DMS153 treated with DMSO at 0.1 percent for 48 hours (cell line): Measurements from ENCODE around the gene SLC13A3.

Experiments used
- DNase-seq: peaks from one replicate; lab custom pipeline; 2025; ENCODE audit not compliant: unreplicated experiment; lab: John Stamatoyannopoulos, UW

Gene SLC13A3

DNA sequence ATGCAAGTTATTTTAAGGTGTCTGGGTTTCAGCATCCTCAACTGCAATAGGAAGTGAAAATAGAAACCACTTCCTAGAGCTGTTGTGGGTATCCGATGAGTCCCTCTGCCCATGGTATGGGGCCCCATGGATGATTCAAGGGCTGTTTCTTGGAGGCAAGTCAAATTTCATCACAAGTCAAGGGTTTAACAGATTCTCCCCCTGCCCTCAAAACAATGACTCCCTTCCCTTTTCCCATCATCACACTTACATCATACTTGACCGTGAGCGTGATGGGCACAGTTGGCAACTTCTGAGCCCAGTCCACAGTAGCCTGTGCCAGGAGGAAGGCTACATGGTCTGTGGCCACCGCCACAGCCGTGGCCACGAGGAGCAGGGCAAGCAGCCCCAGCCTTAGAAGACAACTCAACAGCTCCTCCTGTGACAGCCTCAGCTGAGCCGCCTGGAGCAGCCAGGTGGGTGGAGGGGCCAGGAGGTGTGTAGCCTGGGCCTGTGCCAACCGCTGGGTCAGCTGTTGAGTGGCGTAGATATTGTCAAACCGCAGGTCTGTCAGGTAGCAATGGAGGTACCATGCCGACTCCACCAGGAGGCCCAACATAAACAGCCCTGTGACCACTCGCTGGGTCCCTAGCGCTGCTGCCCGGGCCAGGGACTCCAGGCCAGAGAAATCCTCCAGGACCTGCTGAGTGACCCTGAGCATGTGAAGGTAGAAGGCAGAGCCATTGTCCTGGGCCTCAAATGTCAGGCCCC, 106.0 kb downstream of the SLC13A3 start:
- DNase-seq, result no peak

DNA sequence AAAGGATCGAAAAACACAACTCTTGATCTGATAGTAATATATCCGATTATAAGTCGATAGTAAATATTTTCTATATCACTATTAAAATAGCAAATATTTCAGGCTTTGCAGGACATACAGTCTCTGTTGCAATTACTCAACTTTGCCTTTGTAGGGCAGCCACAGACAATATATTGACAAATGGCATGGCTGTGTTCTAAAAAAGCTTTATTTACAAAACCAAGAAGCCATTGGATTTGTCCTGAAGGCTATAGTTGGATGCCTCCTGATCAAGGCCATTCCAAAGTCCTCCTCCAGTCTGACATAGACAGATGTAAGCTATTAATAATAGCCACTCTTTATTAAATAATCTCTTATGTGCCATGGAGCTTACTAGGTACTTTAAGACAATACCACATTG, 106.7 kb downstream of the SLC13A3 start:
- no peak for DNase-seq

DNA sequence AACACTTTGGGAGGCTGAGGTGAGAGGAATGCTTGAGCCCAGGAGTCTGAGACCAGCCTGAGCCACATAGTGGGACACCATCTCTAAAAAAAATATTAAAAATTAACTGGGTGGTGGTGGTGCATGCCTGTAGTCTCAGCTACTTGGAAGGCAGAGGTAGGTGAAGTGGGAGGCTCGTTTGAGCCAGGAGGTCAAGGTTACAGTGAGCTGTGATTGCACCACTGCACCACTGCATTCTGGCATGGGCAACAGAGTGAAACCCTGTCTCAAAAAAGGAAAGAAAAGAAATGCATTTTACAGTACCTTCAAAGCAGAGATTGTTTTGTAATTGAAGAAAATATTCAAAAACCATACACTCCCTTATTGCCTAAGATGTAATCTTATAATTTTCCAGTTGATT, 107.3 kb downstream of the SLC13A3 start:
- DNase-seq, result no peak

DNA sequence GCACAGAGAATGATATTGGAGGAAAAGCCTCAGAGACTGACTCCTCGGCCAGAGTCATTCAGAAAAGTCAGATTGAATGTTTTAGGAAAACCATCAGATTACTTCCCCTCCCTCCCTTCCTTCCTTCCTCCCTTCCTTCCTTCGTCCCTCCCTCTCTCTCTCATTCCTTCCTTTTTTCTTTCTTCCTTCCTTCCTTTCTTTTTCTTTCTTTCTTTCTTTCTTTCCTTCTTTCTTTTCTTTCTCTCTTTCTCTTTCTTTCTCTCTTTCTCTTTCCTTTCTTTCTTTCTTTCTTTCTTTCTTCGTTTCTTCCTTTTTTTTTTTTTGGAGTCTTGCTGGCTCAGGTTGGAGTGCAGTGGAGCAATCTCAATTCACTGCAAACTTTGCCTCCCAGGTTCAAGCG, 108.2 kb downstream of the SLC13A3 start:
- no peak for DNase-seq

DNA sequence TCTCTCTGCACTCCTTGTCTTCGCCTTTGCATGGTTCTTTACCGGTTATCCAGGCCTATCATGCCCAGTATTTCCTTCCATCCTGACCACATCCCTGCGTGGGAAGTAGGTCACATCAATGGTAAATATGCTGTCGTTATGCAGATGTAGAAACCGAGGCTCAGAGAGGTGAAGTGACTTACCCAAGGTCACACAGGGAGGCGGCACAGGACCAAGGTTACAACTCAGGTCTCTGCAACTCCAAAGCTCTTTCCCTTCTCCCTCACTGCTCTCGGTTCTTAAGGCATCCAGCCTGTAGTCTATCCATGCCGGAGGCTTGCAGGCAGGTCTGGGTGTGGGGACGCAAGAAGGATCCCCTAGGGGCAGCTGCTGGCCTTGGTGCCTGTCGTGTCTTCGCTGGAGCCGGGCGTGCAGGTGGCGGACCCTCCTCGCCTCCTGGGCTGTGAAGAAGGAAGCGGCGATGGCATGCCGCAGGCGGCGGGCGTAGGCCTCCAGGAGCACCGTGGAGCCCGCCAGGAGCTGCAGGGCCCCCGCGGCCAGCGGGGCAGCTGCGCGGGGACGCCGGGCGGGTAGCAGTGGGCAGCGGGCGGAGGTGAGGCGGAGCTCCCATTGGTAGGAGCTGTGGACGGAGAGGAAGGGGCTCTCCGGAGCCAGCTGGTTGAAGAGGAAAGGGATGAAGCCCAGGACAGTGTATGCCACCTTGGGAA, 109.9 kb downstream of the SLC13A3 start:
- DNase-seq, result no peak

DNA sequence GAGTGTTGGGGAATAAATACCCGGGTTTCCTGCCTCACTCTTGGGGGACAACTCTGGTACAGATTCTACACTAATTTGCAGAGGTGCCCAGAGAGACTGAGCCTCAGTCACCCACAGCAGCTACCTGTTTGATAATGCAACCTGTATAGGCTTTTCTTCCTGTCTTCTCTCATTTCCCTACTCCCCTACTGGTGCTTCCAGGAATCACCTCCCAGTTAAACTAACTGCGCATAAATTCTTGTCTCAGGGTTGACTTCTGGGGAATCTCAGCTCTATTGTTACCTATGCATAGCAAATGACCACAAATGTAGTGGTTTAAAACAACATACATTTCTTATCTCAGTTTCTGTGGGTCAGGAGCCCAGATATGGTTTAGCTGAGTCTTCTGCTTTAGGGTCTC, 112.1 kb downstream of the SLC13A3 start:
- DNase-seq, result no peak

DNA sequence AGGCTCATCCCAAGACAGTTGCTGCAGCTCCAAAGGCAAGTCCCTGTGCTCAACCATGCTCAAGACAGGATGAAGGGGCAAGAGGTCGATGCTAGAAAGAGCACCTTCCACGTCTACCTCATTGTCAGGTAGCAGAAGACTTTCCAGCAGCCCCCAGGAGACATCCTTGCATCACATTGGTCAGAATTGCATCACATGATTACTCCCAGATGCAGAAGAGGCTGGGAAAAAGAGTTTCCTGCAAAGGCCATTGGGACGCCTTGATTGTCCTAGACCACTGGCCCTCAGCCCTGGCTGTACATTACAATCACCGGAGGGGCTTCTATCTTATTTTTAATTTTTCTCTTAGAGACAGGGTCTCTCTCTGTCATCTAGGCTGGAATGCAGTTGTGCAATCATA, 120.6 kb downstream of the SLC13A3 start:
- no peak for DNase-seq

DNA sequence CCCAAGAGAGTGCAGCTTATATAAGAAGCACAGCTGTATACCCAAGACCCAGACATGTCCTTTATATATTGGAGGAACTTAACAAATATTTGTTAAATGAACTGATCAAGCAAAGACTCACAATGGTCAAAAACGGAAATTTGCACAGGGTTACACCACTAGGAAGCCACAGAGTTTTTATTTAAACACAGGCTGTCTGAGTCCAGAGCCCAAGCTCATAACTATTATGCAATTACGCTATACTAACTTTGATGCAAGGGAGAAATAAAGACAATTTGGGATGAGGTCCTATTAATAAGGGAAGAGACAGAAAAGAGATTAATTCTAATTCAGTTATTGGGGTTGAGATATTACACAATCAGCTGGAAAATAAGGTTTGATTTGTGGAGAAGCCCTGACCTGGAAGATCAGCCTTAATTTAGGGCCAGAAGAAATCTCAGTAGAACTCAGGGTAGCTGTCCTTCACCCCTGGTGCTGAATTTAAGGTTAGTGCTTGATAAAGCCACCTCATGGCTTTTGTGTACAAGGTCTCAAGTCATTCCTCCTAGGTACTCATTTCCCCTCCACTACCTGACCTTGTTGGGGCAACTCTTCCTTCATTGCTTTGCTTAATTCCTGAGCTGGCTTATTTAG, 127.4 kb downstream of the SLC13A3 start:
- DNase-seq, result no peak

GRCh38 chr20:46523108-46523507, 128.2 kb downstream of the SLC13A3 start:
- DNase-seq, result no peak

GRCh38 chr20:46520976-46521579, 130.2 kb downstream of the SLC13A3 start:
- no peak for DNase-seq

DNA sequence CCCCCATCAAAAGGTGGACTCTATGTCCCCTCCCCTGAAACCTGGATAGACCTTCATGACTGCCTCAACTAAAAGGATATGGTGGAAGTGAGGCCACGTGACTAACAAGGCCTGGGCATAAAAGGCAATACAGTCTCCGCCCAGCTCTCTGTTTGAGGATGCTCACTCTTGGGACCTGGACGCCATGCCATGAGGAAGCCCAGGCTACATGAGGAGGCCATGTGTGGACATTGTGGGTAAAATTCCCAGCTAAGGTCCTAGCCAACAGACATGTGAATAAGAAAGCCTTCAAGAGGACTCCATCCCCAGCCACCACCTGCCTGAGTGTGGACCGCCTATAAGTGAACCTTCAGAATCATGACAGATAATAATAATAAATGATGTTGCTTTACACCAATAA, 130.7 kb downstream of the SLC13A3 start:
- DNase-seq, result no peak

GRCh38 chr20:46519471-46520068, 131.7 kb downstream of the SLC13A3 start:
- no peak for DNase-seq

DNA sequence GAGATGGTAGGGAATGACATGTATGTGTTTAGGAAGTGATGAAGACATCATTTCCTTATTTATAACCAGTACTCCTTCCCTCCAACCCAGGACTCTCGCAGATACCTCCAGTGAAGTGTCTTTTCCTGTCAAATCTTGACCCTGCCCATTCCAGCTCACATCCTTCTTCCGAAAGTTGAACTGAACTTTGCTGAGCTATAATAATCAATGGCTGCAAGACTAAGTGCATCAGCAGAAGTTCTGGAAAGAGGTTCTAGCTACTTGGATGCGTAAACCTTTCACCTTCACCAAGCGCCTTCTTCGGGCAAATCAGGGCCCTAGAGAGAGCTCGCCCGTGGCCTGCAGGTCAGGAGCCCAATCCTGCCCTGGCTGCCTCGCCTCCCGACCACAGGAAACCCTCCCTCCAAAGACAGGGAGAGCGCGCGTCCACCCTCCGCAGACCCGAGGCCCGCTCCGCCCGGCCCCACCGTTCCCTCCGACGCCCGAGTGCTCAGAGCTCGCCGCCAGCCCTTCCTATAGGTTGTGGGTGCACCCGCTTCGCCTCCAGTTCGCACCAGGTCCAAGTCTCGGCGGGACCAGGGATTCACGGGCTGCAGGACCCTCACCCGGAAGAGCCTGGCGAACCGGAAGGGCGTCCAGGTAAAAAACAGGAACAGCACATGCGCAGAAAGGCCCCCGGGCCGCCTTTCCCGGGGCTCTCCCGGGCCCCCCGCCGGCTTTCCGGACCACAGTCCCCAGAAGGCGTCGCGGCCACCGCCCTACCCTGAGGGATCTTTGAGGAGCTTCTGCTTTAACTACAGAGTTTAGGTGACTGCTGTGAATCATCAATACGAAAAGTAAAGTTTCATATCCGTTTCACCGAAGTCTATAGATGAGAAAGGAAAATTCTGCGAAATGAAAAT, 138.1 kb downstream of the SLC13A3 start, which contains the start of gene ZNF334:
ZNF334 (minus strand) TSS at position 617 of the 902 bp plus-strand sequence. CDS start 1,457 bp downstream, outside the sequence.
- peak; percentile 75 for DNase-seq

DNA sequence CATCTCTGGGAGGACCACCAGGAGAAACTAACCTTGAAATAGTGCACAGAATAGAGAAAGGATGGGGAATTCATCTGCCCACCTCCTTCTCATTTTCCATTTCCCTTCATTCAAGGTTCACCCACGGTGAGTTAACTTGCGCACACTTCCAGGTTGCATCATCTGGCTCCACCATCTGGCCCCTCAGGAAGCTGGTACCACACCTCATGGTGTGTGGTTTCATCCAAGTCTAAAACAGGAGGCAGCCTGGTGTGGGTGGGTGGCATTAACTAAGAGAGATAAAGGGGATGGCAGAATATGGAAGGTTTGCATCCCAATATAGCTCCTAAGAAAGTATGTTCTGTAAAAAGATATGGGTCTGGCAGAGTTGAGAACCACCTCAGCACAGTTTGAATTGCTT, 141.7 kb downstream of the SLC13A3 start:
- DNase-seq, result no peak
